SK-N-MC (cell line): ENCODE data around the gene CNTN6.

Source experiments
- EZH2 ChIP-seq: fragments of 200-600 bp; sonication (generic); IDR thresholded peaks from one replicate; pipeline ENCODE4 v1.6.1; 2017; ENCODE audit warnings: antibody characterized with exemption
- POLR2AphosphoS5 ChIP-seq: IDR thresholded peaks from 2 replicates; pipeline ENCODE4 v1.6.1; 2012; ENCODE audit warnings: mild to moderate bottlenecking, low read depth, low read length, borderline replicate concordance

- TF ChIP-seq EZH2: no peak
- no peak for TF ChIP-seq POLR2AphosphoS5
Measured at GRCh38 chr3:1272546-1273265, 179.9 kb downstream of the CNTN6 start.
